Tibial artery (tissue), 4 donors: ENCODE data around the gene STAT2.

ENCODE experiments used
- DNase-seq, 2 donors: peaks; one replicate each; pipeline ENCODE4 v3.0.0-alpha.2; 2019
- H3K27ac ChIP-seq, 2 donors: fragments of 200-600 bp; sonication (generic) in 1 of 2; 1 replicate in 1 of 2; 2 replicates in 1 of 2; pipeline ENCODE4 v1.5.1; 2018 to 2019; ENCODE audit warnings: mild to moderate bottlenecking in 1 of 2
- H3K27me3 ChIP-seq, 2 donors: fragments of 200-600 bp; sonication (generic) in 1 of 2; one replicate each; pipeline versions ENCODE4 v1.5.1 to v1.6.0; 2016 to 2019
- H3K36me3 ChIP-seq, 3 donors: fragments of 200-600 bp; sonication (generic) in 2 of 3; one replicate each; pipeline ENCODE4 v1.5.1; 2016 to 2019; ENCODE audit warnings: mild to moderate bottlenecking in 2 of 3
- H3K4me1 ChIP-seq, 4 donors: fragments of 200-600 bp; sonication (generic) in 2 of 4; 1 replicate in 3 of 4; 2 replicates in 1 of 4; pipeline ENCODE4 v1.5.1; 2016 to 2019
- H3K4me3 ChIP-seq, 2 donors: fragments of 200-600 bp; sonication (generic) in 1 of 2; 1 replicate in 1 of 2; 2 replicates in 1 of 2; pipeline ENCODE4 v1.5.1; 2018 to 2019; ENCODE audit warnings: mild to moderate bottlenecking in 2 of 2
- H3K9me3 ChIP-seq, 3 donors: fragments of 200-600 bp; sonication (generic) in 1 of 3; one replicate each; pipeline ENCODE4 v1.5.1; 2016 to 2019
- CTCF ChIP-seq, 2 experiments: fragments of 200-600 bp in 1 of 2; fragments of 450-650 bp in 1 of 2; IDR thresholded peaks; one replicate each; pipeline ENCODE4 v1.5.1; 2017 to 2019; ENCODE audit warnings: antibody characterized with exemption in 2 of 2, mild to moderate bottlenecking in 1 of 2, moderate library complexity in 1 of 2
- intact Hi-C: fragments of 100-400 bp; cut with DNase I; formaldehyde crosslinking; loops from one replicate; pipeline ENCODE4 v1.15.0; 2023; ENCODE audit warnings: low total_unique reads

Gene STAT2

GRCh38 chr12:56315249-56315621 is 44.7 kb downstream of the STAT2 start:
- H3K4me1 ChIP-seq: peaks cover 0 to 17% (median 15%) of the 10 kb centered on the region in 4 donors
- H3K36me3 ChIP-seq: peaks cover 0 to 59% (median 26%) of the 10 kb centered on the region in 3 donors
- peak overlapping the region; percentile 64 to 77 for H3K4me3 ChIP-seq
- no peak for TF ChIP-seq CTCF (IDR thresholded peaks at IDR 0.05)
- H3K9me3 ChIP-seq: no peaks in the 10 kb centered on the region
- peak overlapping the region; percentile 85 to 91 for H3K27ac ChIP-seq
- no peak for DNase-seq
- intact Hi-C loops: no loop called here
- no peaks in the 10 kb centered on the region for H3K27me3 ChIP-seq

GRCh38 chr12:56311003-56311402 is 48.9 kb downstream of the STAT2 start:
- no peak for TF ChIP-seq CTCF (IDR thresholded peaks at IDR 0.05)
- Histone ChIP-seq H3K27ac (no peak overlapping the region), H3K9me3 (no peaks in the 10 kb centered on the region), H3K36me3 (peaks cover 7 to 72% (median 37%) of the 10 kb centered on the region in 3 donors), H3K27me3 (no peaks in the 10 kb centered on the region), H3K4me3 (no peak overlapping the region), H3K4me1 (peaks cover 0 to 11% (median 10%) of the 10 kb centered on the region in 4 donors)
- DNase-seq: no peak
- intact Hi-C loops: no loop called here

- peaks cover 7 to 90% (median 37%) of the 10 kb centered on the region in 3 donors for H3K36me3 ChIP-seq
- no peaks in the 10 kb centered on the region for H3K27me3 ChIP-seq
- no peak overlapping the region for H3K27ac ChIP-seq
- TF ChIP-seq CTCF (IDR thresholded peaks at IDR 0.05): no peak
- H3K4me1 ChIP-seq: no peaks in the 10 kb centered on the region
- no peak overlapping the region for H3K4me3 ChIP-seq
- DNase-seq: no peak
- intact Hi-C loops: no loop called here
- no peaks in the 10 kb centered on the region for H3K9me3 ChIP-seq
These were observed 51.2 kb downstream of the STAT2 start for GRCh38 chr12:56308714-56309113.

- no peaks in the 10 kb centered on the region for H3K27me3 ChIP-seq
- no peak for TF ChIP-seq CTCF (IDR thresholded peaks at IDR 0.05)
- no peak overlapping the region for H3K4me3 ChIP-seq
- no peak for DNase-seq
- peaks cover 0 to under 1% (median 0%) of the 10 kb centered on the region in 4 donors for H3K4me1 ChIP-seq
- intact Hi-C loops: no loop called here
- peaks cover 7 to 81% (median 37%) of the 10 kb centered on the region in 3 donors for H3K36me3 ChIP-seq
- no peaks in the 10 kb centered on the region for H3K9me3 ChIP-seq
- H3K27ac ChIP-seq: no peak overlapping the region
These were observed 52.5 kb downstream of the STAT2 start for GRCh38 chr12:56307221-56307965.

- peaks cover 7 to 57% (median 25%) of the 10 kb centered on the region in 3 donors for H3K36me3 ChIP-seq
These were observed 54.9 kb downstream of the STAT2 start for GRCh38 chr12:56304872-56305590.

More at GRCh38 chr12:56304872-56305590, 54.9 kb downstream of the STAT2 start:
- no peak for DNase-seq
- Histone ChIP-seq H3K4me1 (peaks cover 0 to 17% (median 9%) of the 10 kb centered on the region in 4 donors), H3K9me3 (no peaks in the 10 kb centered on the region), H3K4me3 (no peak overlapping the region), H3K27ac (no peak overlapping the region), H3K27me3 (no peaks in the 10 kb centered on the region)
- intact Hi-C loops: no loop called here
- TF ChIP-seq CTCF (IDR thresholded peaks at IDR 0.05): no peak
